AG04450 (cell line): ENCODE results near the gene ABCG1. TPM values are rescaled to one million over a fixed set of nuclear protein-coding genes. Genes with fewer than 3 reads are reported as not detected.

Experiments used
- CTCF ChIA-PET: fragments of 300-600, 350-600 bp; formaldehyde crosslinking; extraction: SDS; loops from one replicate; lab custom pipeline; 2022; ENCODE audit warnings: antibody characterized with exemption, inconsistent platforms; lab: Charles Lee
- POLR2A ChIA-PET: fragments of 350-600 bp; formaldehyde crosslinking; extraction: SDS; loops from one replicate; lab custom pipeline; 2021; ENCODE audit warnings: antibody characterized with exemption, inconsistent platforms; lab: Yijun Ruan, JAX
- DNase-seq: peaks from one replicate; pipeline ENCODE4 v3.0.0-alpha.2; 2011; ENCODE audit warnings: low read depth, low spot score
- H3K27ac ChIP-seq: one replicate; pipeline ENCODE4 v1.5.1; 2012; ENCODE audit warnings: low read depth, low read length, control low read depth
- H3K27me3 ChIP-seq: one replicate; pipeline ENCODE4 v1.6.0; 2012; ENCODE audit warnings: low read length; ENCODE audit not compliant: control insufficient read depth, insufficient read depth
- H3K4me3 ChIP-seq: 2 replicates; pipeline ENCODE4 v1.5.1; 2011; ENCODE audit warnings: mild to moderate bottlenecking, low read depth, low read length, control low read depth
- H3K9me3 ChIP-seq: 2 replicates; pipeline ENCODE4 v1.5.1; 2012; ENCODE audit warnings: low read length; ENCODE audit not compliant: control insufficient read depth, insufficient read depth
- polyA plus RNA-seq: library from polyadenylated mRNA; depleted of rRNA; stranded (reverse); fragments of >200 nt; gene quantifications from 2 replicates; pipeline ENCODE4 v1.2.3, GENCODE V29; 2011
- TF ChIP-seq, protein P1 (sequence below): IDR thresholded peaks from 2 replicates; pipeline ENCODE4 v1.5.1; 2011; ENCODE audit warnings: low read depth, low read length, control low read depth, inconsistent platforms

Gene ABCG1
- polyA plus RNA-seq, 1 experiment = 0.71 TPM

- TF ChIP-seq, protein P1, sequence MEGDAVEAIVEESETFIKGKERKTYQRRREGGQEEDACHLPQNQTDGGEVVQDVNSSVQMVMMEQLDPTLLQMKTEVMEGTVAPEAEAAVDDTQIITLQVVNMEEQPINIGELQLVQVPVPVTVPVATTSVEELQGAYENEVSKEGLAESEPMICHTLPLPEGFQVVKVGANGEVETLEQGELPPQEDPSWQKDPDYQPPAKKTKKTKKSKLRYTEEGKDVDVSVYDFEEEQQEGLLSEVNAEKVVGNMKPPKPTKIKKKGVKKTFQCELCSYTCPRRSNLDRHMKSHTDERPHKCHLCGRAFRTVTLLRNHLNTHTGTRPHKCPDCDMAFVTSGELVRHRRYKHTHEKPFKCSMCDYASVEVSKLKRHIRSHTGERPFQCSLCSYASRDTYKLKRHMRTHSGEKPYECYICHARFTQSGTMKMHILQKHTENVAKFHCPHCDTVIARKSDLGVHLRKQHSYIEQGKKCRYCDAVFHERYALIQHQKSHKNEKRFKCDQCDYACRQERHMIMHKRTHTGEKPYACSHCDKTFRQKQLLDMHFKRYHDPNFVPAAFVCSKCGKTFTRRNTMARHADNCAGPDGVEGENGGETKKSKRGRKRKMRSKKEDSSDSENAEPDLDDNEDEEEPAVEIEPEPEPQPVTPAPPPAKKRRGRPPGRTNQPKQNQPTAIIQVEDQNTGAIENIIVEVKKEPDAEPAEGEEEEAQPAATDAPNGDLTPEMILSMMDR = no peak
- Histone ChIP-seq H3K27me3 (peaks cover 4% of the 10 kb centered on the region), H3K27ac (no peak overlapping the region), H3K9me3 (no peaks in the 10 kb centered on the region; the same call in 1 of the 2 replicates), H3K4me3 (no peak overlapping the region)
- ChIA-PET CTCF (no interaction called here), POLR2A (no interaction called here)
- DNase-seq = no peak
These were observed 98.4 kb downstream of the ABCG1 start for GRCh38 chr21:42317341-42317741.

- ChIA-PET POLR2A (no interaction called here), CTCF (interaction anchor here (1.5 kb wide), 1 partner anchor 8 kb away, joined by 3 read pairs; no protein-coding TSS in a partner anchor)
- TF ChIP-seq, protein P1 = no peak
- Histone ChIP-seq H3K4me3 (no peak overlapping the region), H3K27me3 (peaks cover 4% of the 10 kb centered on the region), H3K9me3 (no peaks in the 10 kb centered on the region; the same call in 1 of the 2 replicates), H3K27ac (no peak overlapping the region)
- no peak for DNase-seq
These were observed 99.1 kb downstream of the ABCG1 start for GRCh38 chr21:42317826-42318746.

- TF ChIP-seq, protein P1 = no peak
- Histone ChIP-seq H3K9me3 (no peaks in the 10 kb centered on the region; the same call in 1 of the 2 replicates), H3K27ac (no peak overlapping the region), H3K27me3 (no peaks in the 10 kb centered on the region), H3K4me3 (no peak overlapping the region)
- no peak for DNase-seq
- CTCF ChIA-PET = interaction anchor here (1.5 kb wide), 1 partner anchor 9 kb away, joined by 3 read pairs; no protein-coding TSS in a partner anchor
- POLR2A ChIA-PET = no interaction called here
These were observed 100.4 kb downstream of the ABCG1 start for GRCh38 chr21:42319376-42319775.

DNA sequence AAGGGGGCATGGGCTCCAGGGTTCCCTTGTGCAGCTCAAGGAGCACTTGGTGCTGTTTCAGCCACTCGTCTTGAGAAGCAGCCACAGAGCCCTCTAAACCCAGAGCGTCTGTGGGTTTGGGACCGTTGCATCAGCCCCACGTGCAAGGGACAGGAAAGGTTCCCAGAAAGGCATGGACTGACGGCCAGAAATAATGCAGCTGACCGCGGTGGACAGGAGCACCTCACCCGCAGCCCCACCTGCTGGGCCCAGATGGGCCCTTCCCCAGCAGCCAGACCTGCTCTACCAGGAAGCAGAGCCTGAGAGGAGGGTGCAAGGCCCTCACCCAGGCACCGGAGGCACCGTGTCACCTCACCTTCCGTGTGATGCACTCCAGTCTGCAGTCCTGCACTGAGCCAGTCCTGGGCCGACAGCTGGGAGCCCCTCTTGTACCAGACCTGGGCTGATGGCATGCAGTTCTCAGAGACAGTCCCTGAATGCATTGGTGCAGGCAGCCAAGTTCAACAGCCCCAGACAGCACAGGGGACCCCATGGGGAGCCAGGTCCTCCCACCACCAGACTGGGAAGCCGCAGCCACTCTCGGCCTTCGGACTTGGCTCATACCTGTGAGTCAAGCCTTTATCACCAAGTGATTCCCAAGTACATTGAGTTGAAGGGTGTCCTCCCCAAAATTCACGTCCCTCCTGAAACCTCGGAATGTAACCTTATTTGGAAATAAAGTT, 101.1 kb downstream of the ABCG1 start:
- no peaks in the 10 kb centered on the region for H3K27me3 ChIP-seq
- no peak overlapping the region for H3K4me3 ChIP-seq
- POLR2A ChIA-PET = no interaction called here
- H3K27ac ChIP-seq = no peak overlapping the region
- TF ChIP-seq, protein P1 = no peak
- no peak for DNase-seq
- CTCF ChIA-PET = no interaction called here
- no peaks in the 10 kb centered on the region; the same call in 1 of the 2 replicates for H3K9me3 ChIP-seq
